ENCODE data around the gene COMMD3. TPM values are rescaled to one million over a fixed set of nuclear protein-coding genes. Genes with fewer than 3 reads are reported as not detected.

Gene COMMD3
- total and polyA plus RNA-seq, 2 of the 8 experiments (the other 6 are each of a cell fraction or from before 2014, with no cell fraction given): 2.3 to 2.7 TPM

- H3K9me3 ChIP-seq (ENCODE audit: insufficient read depth in 2 of 2, low read depth in 1 of 2, low read length in 1 of 2): no peaks in the 10 kb centered on the region
- no peak overlapping the region for H2BK15ac ChIP-seq (ENCODE audit: low read length)
- no peak overlapping the region for H3K56ac ChIP-seq (replicated peaks; ENCODE audit: insufficient read length, low read depth, low read length)
- no peak overlapping the region for H2BK120ac ChIP-seq (replicated peaks; ENCODE audit: low read depth, low read length)
- H4K8ac ChIP-seq (ENCODE audit: extremely low read depth, insufficient read depth, low read length): no peak overlapping the region
- no peaks in the 10 kb centered on the region for H3K36me3 ChIP-seq (ENCODE audit: control insufficient read depth in 2 of 4, insufficient read depth in 4 of 4, low read length in 3 of 4)
- FAIRE-seq (no peak), DNase-seq (ENCODE audit: low read depth in 1 of 2, low spot score in 2 of 2) (no peak)
- H3K23me2 ChIP-seq (ENCODE audit: low read depth, low read length): no peaks in the 10 kb centered on the region
- H3K4me1 ChIP-seq (replicated peaks in 1 of 4; ENCODE audit: control insufficient read depth in 3 of 4, insufficient read depth in 4 of 4, low read length in 3 of 4): no peaks in the 10 kb centered on the region
- H4K91ac ChIP-seq (replicated peaks; ENCODE audit: insufficient read length, low read length): peak overlapping the region; percentile 57
- H4K20me1 ChIP-seq (replicated peaks in 1 of 2; ENCODE audit: control insufficient read depth in 1 of 2, insufficient read depth in 2 of 2, low read length in 2 of 2): no peaks in the 10 kb centered on the region
- no peak overlapping the region for H2BK5ac ChIP-seq (ENCODE audit: low read depth, low read length)
- H3K27me3 ChIP-seq (replicated peaks in 1 of 4; ENCODE audit: control insufficient read depth in 3 of 4, extremely low read depth in 1 of 4, insufficient read depth in 3 of 4, low read length in 3 of 4): no peaks in the 10 kb centered on the region
- H3K4me3 ChIP-seq (ENCODE audit: extremely low read depth in 1 of 4, insufficient read depth in 2 of 4, low read depth in 3 of 4, low read length in 4 of 4): no peak overlapping the region
- no peak overlapping the region for H3K14ac ChIP-seq (ENCODE audit: insufficient read length)
- 83% methylated on average over 4 of the region's 4 CpGs; no CpG with 5 or more reads in 1 of the 2 experiments for WGBS, 2 experiments (ENCODE audit: extremely low coverage in 1 of 2, insufficient coverage in 1 of 2, insufficient read length in 1 of 2, insufficient replicate concordance in 2 of 2, low coverage in 1 of 2, low lambda C conversion rate in 2 of 2, missing lambda C conversion rate in 1 of 2)
- H2BK20ac ChIP-seq (ENCODE audit: low read length): no peak overlapping the region
- H3K9ac ChIP-seq (replicated peaks in 1 of 4; ENCODE audit: extremely low read depth in 1 of 4, low read depth in 3 of 4, low read length in 3 of 4): no peak overlapping the region
- no peaks in the 10 kb centered on the region for H3K79me1 ChIP-seq (ENCODE audit: low read depth, low read length)
- H3K23ac ChIP-seq (ENCODE audit: insufficient read length): no peak overlapping the region
- no peak overlapping the region for H3K4me2 ChIP-seq (ENCODE audit: insufficient read depth in 1 of 2, low read depth in 2 of 2, low read length in 2 of 2)
- 0 out of 2 replicates have a peak overlapping the region, but pooled peaks have one; percentile 61 for H2AFZ ChIP-seq (ENCODE audit: low read length)
- no peak overlapping the region for H2AK5ac ChIP-seq (ENCODE audit: low read depth, low read length)
- TF ChIP-seq, protein P1, sequence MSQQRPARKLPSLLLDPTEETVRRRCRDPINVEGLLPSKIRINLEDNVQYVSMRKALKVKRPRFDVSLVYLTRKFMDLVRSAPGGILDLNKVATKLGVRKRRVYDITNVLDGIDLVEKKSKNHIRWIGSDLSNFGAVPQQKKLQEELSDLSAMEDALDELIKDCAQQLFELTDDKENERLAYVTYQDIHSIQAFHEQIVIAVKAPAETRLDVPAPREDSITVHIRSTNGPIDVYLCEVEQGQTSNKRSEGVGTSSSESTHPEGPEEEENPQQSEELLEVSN (IDR thresholded peaks at IDR 0.05): peak; percentile 48; the same call in 1 of the 2 replicates
- TF ChIP-seq KDM5A (IDR thresholded peaks at IDR 0.05; ENCODE audit: low read length) (no peak), RAD21 (IDR thresholded peaks at IDR 0.05 in 1 of 2, conservative IDR thresholded peaks at IDR 0.05 in 1 of 2; ENCODE audit: low read depth in 2 of 2, low read length in 2 of 2) (peak in 1 of 2 experiments; percentile 42; a peak in 1 of 4 replicates)
- TF ChIP-seq, protein P2, sequence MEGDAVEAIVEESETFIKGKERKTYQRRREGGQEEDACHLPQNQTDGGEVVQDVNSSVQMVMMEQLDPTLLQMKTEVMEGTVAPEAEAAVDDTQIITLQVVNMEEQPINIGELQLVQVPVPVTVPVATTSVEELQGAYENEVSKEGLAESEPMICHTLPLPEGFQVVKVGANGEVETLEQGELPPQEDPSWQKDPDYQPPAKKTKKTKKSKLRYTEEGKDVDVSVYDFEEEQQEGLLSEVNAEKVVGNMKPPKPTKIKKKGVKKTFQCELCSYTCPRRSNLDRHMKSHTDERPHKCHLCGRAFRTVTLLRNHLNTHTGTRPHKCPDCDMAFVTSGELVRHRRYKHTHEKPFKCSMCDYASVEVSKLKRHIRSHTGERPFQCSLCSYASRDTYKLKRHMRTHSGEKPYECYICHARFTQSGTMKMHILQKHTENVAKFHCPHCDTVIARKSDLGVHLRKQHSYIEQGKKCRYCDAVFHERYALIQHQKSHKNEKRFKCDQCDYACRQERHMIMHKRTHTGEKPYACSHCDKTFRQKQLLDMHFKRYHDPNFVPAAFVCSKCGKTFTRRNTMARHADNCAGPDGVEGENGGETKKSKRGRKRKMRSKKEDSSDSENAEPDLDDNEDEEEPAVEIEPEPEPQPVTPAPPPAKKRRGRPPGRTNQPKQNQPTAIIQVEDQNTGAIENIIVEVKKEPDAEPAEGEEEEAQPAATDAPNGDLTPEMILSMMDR (IDR thresholded peaks at IDR 0.05; ENCODE audit: control extremely low read depth in 1 of 3, insufficient read depth in 1 of 3, low read depth in 1 of 3, low read length in 3 of 3): peak; percentile 16 to 48 (median 19); a peak in 3 of 4 replicates
- H4K5ac ChIP-seq (ENCODE audit: insufficient read length, low read depth, low read length): no peak overlapping the region
- no peak overlapping the region for H3K18ac ChIP-seq (ENCODE audit: extremely low read depth, low read length)
- no peaks in the 10 kb centered on the region for H3K79me2 ChIP-seq (ENCODE audit: control insufficient read depth in 1 of 2, insufficient read depth in 2 of 2, low read length in 2 of 2)
- no peak overlapping the region for H2BK12ac ChIP-seq (ENCODE audit: low read depth, low read length)
- CTCF ChIA-PET (ENCODE audit: partially characterized antibody): interaction anchor here (0.6 to 2.2 kb wide), 4 partner anchors 13 to 425 kb away, joined by 3 to 5 read pairs (median 4); no protein-coding TSS in a partner anchor
- H3K4ac ChIP-seq (replicated peaks; ENCODE audit: insufficient read length, low read depth, low read length): no peak overlapping the region
- POLR2A ChIA-PET (ENCODE audit: partially characterized antibody): no interaction called here
- no peak overlapping the region for H3K27ac ChIP-seq (ENCODE audit: low read depth, low read length)
These were observed 15.0 kb upstream of the COMMD3 start for GRCh38 chr10:22301193-22301592.

Measured in H1 (cell line).